G401.6 (cell line): ENCODE measurements around the gene RCVRN.
"Not testable (repeated sequence)": the region's sequence is repeated elsewhere in the genome, so short reads cannot be mapped to it uniquely, and the experiment has no call there.

Experiments used
- FAIRE-seq: peaks from 2 replicates; lab custom pipeline; 2012; peaks lifted over from hg19 to GRCh38; lab: Jason Lieb, UNC

RCVRN gene

DNA sequence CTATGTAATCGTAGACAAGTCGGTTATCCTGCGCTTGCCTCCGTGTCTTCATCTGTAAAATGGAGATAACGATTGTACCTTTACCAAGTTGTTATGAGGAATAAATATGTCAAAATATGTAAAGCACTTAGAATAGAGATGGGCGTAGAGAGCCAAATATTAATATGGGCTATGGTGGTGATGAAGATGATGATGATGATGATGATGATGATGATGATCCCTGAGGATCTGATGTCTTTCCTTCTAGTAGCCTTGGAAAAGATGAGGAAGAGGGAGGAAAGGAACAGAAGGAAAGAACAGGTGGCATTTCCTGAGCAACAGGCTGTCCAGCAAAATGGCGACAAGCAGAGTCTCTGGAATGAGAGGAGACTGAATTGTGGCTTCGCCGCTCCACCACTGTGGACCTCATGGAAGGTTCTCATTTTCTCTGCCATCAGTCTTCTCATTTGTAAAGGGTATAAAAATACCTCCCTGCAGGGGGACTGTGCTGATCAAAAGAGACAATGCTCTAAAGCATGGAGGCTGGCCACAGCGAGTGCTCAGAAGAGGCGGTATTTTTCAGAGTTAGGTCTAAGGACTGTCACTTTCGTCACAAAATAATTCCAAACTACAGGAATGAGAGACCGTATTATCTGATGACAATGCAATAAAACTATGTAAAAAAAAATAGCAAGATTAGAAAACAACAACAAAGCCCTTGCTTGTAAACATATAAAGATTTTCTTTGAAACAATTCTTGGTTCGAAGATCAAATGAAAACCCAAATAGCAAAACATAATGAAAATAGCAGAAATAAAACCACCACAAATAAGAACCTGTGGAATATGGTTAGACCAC is 17.2 kb upstream of the RCVRN start:
- no peak for FAIRE-seq

DNA sequence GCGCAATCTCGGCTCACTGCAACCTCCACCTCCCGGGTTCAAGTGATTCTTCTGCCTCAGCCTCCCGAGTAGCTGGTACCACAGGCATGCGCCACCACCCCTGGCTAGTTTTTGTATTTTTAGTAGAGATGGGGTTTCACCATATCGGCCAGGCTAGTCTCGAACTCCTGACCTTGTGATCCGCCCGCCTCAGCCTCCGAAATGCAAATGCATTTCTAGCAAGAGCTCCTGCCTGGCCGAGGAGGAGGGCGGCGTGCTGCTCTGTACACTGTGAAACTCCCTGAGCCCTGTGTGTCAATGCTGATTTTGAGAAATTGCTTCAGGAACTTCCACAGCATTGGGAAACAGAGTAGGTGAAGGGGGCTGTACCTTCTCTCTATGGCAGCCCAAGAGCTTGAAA is 16.1 kb upstream of the RCVRN start:
- FAIRE-seq = not testable (repeated sequence)

DNA sequence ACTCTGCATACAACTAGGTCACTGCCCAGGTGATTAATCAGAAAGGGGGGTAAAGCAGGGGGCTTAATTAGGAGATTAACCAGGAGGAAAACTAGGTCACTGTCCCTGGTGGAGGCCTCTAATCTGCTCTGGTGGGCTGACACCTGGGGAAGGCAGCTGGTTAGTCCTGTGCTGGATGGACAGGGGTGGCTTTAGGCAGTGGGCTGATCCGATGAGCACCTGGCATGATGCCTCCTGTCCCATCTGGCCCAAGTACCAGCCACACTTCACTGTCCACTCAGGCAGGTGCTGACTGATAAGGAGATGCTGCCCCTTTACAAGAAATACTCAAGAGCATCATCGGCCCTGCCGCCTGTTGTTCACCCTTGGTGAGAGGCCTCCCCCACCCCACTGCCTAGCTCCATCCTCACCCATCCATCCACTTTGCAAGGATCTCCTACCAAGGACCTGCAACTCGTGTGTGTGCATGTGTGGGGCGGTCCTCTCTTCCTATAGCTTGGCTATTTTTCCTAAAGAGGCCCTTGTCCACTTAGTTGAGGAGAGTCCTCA is 13.8 kb upstream of the RCVRN start:
- no peak for FAIRE-seq

DNA sequence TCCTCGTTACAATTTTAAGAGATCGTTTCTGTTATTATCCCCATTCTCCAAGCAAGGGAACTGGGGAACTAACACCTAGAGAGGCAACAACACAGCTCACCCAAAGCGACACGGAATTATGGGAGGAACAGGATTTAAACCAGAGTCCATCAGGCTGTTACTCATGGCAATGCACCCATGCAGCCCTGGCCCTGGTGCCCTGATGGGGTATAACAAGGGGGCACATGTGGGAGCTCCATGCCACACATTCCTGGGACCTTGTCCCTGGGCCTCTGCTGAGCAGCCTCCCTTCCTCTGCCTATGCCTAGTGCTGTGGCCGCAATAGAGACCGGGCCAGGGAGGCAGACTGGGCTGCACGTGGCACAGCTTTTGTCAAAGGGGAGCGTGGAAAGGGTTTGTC is 13.3 kb upstream of the RCVRN start:
- FAIRE-seq = no peak

DNA sequence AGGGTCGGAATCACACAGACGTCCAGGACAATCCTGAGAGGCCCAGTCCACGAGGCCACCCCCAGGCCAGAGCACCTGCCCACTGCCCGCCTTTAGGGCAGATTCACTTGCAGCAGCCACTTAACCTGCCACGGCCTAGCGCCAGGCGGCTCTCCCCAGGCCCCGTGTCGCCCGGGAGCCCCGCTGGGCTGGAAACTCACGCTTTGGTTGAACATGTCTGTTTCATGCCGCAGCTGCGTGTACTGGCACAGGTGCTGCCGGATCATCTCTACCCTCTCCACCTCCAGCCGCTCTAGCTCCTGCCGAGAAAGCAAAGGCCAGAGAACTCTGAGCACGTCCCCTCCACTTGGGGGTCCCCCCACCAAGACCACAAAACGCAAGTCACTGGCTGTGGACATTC is 12.7 kb upstream of the RCVRN start:
- FAIRE-seq = no peak

GRCh38 chr17:9917131-9917530 is 12.1 kb upstream of the RCVRN start:
- FAIRE-seq = no peak

- no peak for FAIRE-seq
These were observed 11.0 kb upstream of the RCVRN start for GRCh38 chr17:9916108-9916507.

DNA sequence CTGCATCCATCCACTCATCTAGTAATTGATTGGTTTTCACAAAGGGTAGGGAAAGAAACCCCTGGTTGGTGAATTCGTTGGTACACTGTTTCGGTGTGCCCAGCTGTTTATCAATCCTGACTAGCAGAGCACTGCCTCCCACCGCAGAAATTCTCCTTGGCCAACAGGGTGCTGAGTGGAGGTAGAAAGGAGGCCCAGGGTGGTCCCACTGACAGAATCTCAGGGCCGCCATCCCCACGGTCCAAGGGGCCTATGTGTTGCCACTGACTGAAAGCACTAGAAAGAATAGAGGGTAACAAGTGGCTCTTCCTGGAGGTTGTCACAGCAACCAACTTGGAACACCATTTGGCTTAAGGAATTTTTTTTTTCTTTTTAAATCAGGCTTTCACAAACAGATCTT is 8.4 kb upstream of the RCVRN start:
- FAIRE-seq = no peak

DNA sequence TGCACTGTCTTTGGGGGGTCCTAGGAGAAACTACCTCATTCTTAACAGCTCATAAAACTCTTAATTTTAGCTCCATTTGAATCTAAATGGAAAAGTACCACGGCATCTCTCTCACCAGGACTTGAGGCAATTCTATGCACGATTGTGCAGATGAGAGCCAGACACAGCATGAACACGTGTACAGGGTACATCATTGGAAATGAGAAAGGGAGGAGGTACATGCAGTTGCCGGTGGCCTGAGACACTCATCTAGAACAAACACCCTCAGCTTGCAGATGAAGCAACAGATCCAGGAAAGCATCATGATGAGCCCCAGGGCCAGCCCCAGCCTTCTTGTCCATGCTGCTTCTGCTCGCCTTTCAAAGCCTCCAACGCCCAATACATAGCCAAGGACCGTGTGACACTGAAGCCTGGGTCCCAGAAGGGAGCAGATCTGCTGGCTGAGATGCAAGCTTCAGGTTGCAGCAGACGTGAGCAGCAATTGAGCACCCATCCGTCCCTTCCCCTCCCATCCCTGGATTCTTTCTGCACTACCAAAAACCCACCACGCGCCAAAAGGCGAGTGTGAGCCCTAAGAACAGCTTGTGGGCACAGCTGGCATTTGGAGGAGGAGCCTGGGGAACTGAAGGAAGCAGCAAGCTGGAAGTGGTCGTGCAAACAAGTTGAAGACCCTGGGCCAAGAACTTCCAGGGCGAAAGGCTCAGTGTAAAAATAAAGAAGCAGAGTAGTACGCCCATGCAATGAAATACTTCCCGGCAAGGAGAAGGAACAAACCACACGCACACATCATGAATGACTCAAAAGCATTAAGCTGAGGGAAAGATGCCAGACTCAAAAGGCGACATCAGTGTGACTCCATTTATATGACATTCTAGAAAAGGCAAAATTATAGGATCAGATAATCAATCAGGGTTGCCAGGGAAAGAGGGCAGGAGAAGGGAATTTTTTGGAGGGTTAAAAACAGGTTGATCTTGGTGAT is 7.3 kb upstream of the RCVRN start:
- FAIRE-seq = no peak

GRCh38 chr17:9911089-9911488 is 6.0 kb upstream of the RCVRN start:
- FAIRE-seq = no peak

DNA sequence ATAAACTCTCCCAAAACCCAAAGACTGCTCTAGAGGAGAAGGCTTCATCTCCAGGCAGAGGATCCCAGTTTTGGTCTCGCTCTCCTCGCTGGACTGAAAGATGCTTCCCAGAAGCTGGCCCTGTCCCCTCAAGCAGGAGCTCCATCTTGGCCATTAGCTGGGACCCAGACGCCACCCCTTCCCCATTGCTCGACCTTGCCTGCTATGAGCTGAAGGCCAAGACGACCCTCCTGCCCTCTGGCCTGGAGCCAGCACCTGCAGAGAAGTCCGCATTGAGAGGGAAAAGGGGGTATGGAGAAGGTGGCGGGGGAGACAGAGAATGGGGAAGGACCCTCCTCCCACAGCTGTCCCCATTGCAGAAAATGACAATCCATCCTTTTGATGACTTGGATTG is 3.6 kb upstream of the RCVRN start:
- FAIRE-seq = no peak

GRCh38 chr17:9907883-9908648 is 3.0 kb upstream of the RCVRN start:
- no peak for FAIRE-seq

- FAIRE-seq = no peak
These were observed 2.1 kb upstream of the RCVRN start for GRCh38 chr17:9907131-9907530.

DNA sequence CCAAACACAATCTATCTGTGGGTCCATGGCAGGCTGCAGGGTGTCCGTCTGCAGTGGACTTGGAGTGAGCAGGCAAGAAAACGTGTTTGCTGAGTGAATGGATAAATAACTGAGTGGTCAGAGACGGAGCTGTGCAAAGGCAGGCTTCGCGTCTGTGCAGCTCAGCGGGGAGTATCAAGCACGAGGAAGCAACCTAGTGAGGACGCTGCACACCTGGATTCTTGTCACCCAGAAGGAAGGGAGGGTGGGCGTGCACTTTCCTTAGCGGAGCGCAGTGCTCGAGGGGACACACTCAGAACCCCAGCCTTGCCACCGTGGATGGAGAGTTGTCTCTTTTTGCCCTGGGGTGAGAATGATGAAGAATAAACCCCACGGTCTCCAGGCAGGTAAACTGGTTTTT is 1.5 kb upstream of the RCVRN start:
- no peak for FAIRE-seq

GRCh38 chr17:9905902-9906301 is 831 bp upstream of the RCVRN start:
- FAIRE-seq = no peak

GRCh38 chr17:9904277-9905077 is 594 bp downstream of the RCVRN start:
- FAIRE-seq = no peak

DNA sequence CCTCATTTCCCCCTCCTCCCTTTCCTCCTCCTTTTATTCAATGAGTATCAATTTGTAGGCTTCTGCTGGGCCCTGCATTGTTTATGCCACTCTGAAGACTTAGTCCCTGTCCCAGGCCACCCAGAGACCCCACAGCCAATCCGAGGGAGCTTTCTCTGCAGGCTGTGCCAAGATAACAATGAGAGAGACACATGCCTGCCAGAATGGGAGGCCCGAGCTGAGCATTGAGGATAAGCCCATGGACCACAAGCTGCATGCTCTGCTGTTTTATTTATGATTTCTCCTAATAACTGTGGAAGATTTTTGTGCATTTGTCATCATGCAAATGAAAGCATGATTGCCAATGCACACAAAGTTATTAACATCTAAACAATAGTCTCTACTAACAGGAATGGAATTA is 3.0 kb downstream of the RCVRN start:
- FAIRE-seq = no peak

DNA sequence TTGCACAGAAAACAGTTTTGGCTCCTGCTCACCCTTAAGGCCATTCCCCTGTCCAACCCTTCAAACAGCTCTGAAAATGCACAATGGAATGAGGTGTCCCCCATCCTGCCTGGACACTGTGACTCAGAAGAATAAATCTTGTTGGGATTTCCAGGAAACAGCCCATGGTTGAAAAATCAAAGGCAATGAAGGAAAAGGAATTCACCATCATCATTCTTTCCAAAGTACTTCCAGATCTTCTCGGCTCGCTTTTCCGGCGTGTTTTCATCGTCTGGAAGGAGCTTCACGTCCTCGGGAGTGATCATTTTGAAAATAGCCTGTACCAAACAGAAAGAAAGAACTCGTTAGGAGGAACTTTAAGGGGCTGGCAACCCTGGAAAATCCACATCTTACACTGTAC is 4.3 kb downstream of the RCVRN start:
- FAIRE-seq = no peak

DNA sequence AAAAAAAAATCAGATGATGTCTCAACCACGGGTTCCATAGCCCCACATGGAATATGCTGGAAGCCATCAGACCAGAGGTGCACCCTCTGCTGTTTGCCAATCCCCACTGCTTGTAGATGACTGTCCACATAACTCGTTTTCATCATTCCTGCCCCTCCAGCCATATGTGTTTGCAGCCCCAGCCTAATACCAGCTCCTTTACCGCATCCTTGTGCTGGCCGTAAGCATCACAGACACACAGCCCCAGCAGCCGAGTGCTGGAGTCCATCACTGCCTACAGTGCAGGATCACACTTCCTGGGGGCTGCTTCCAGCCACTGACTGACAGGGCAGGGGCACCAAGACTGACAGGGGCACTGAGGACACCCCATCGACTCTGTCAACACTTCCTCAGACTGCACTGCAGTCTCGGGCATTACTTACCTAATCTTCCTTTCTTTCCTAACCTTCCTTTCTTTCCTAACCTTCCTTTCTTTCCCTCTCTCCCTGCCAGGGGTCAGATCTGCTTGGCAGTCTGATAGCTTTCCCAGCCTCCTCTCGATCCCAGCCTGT is 5.0 kb downstream of the RCVRN start:
- FAIRE-seq = no peak

DNA sequence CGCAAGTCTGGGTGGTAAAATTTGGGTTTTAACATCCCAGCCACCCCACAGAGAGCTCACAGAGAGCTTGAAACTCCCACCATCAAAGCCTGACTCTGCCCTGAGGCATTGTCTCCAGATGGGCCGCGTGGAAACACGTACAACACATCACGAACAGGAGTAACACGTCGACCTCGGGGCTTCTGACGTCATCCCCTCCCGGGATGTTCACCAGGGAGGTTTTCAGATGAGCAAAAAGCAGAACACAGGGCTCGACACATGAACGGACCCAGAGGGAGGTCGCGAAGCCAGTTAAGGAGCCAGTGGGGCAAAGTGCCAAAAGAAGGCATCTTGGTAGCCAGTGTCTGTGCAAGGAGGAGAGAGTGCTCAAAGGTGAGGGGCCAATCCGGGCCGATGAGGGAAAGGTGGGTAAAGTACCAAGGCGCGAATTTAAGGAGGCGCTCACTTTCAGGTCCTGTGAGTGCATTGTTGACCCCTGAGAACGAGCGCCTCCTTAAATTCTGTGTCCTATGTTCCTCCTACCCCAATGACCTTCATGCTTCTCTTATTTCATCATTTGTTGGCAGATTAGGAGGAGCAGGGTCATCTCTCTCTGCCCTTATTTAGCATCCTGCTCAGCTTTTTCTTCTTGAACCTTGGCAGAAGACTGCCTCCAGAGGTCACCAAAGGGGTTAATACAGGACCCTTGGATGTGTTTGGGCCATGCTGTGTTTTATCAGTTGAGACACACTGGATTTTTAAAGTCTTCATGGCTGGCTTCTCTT is 5.6 kb downstream of the RCVRN start:
- no peak for FAIRE-seq
